ENCODE measurements around the gene KCNJ6. TPM values are rescaled to one million over a fixed set of nuclear protein-coding genes. Genes with fewer than 3 reads are reported as not detected.

Gene KCNJ6
- total RNA-seq, 1 experiment from 2014 or later = 1.2 TPM

GRCh38 chr21:37667380-37667779 lies 248.9 kb downstream of the KCNJ6 start:
- Histone ChIP-seq H3K79me1 (ENCODE audit: insufficient read depth, low read depth, low read length, poor library complexity, severe bottlenecking) (no peaks in the 10 kb centered on the region), H3K4me1 (ENCODE audit: insufficient read depth, low read length) (peaks cover 9% of the 10 kb centered on the region; the same call in 1 of the 2 replicates), H2BK15ac (ENCODE audit: low read depth, low read length) (no peak overlapping the region), H4K20me1 (ENCODE audit: control insufficient read depth, insufficient read depth, insufficient read length) (no peaks in the 10 kb centered on the region), H3K9ac (ENCODE audit: extremely low read depth, insufficient read length, low read length) (no peak overlapping the region), H2AK5ac (ENCODE audit: insufficient read length, low read length) (no peak overlapping the region), H3T11ph (ENCODE audit: low read length) (no peak overlapping the region), H2BK12ac (ENCODE audit: insufficient read length, low read depth, low read length) (no peak overlapping the region), H2BK120ac (ENCODE audit: low read depth, low read length, poor library complexity, severe bottlenecking) (no peak overlapping the region), H3K18ac (ENCODE audit: insufficient read length, low read depth, low read length) (no peak overlapping the region), H3K27ac (ENCODE audit: insufficient read length, low read depth, low read length) (no peak overlapping the region), H4K5ac (ENCODE audit: insufficient read length, low read depth, low read length) (no peak overlapping the region), H3K23me2 (ENCODE audit: insufficient read length, low read depth, low read length, poor library complexity, severe bottlenecking) (no peaks in the 10 kb centered on the region), H3K4ac (ENCODE audit: low read depth, low read length) (no peak overlapping the region), H3K9me3 (ENCODE audit: control insufficient read depth, low read depth, low read length) (peaks cover 16% of the 10 kb centered on the region), H4K8ac (replicated peaks; ENCODE audit: insufficient read length, low read depth, low read length) (no peak overlapping the region), H2BK5ac (ENCODE audit: insufficient read length, low read length) (no peak overlapping the region), H3K14ac (ENCODE audit: insufficient read depth, low read length) (no peak overlapping the region), H3K79me2 (ENCODE audit: insufficient read depth, low read length) (no peaks in the 10 kb centered on the region), H3K23ac (ENCODE audit: insufficient read length, low read depth, low read length) (no peak overlapping the region), H2AFZ (ENCODE audit: low read length) (no peak overlapping the region), H3K4me2 (ENCODE audit: insufficient read depth, insufficient read length, low read length) (no peak overlapping the region), H4K91ac (ENCODE audit: insufficient read length, low read depth, low read length) (no peak overlapping the region), H3K27me3 (ENCODE audit: insufficient read depth, low read length) (no peaks in the 10 kb centered on the region), H2BK20ac (ENCODE audit: low read depth, low read length, poor library complexity, severe bottlenecking) (no peak overlapping the region), H3K56ac (ENCODE audit: insufficient read length, low read depth, low read length) (no peak overlapping the region)
- no peak for DNase-seq
- WGBS (ENCODE audit: extremely low coverage, insufficient read length, low lambda C conversion rate) = no CpG with 5 or more reads among the region's 19 CpGs
- Mint-ChIP-seq H3K27ac (no peak overlapping the region; a peak in 2 of 7 replicates), H3K9me3 (peaks cover 20 to 27% of the 10 kb centered on the region in 2 experiments), H3K36me3 (ENCODE audit: insufficient read depth in 1 of 3, low read depth in 3 of 3) (peaks cover 13 to 24% (median 18%) of the 10 kb centered on the region in 3 experiments), H3K4me3 (no peak overlapping the region; a peak in 1 of 5 replicates), H3K27me3 (ENCODE audit: low read depth) (peaks cover 2% of the 10 kb centered on the region), H3K4me1 (peaks cover 44 to 50% of the 10 kb centered on the region in 2 experiments)
- TF ChIP-seq CTCF (conservative IDR thresholded peaks at IDR 0.05) = no peak

All from H9 (cell line).